Esophagus (tissue), 2 donors: ENCODE measurements around the gene HMOX1. TPM values are rescaled to one million over a fixed set of nuclear protein-coding genes. Genes with fewer than 3 reads are reported as not detected.
"Not testable (repeated sequence)": the region's sequence is repeated elsewhere in the genome, so short reads cannot be mapped to it uniquely, and the experiment has no call there.

Source experiments
- H3K27ac ChIP-seq, 2 donors: one replicate each; pipeline ENCODE4 v1.5.1; 2013; ENCODE audit warnings: low read depth in 2 of 2, mild to moderate bottlenecking in 2 of 2, inconsistent platforms in 1 of 2, low read length in 1 of 2, moderate library complexity in 1 of 2
- H3K27me3 ChIP-seq, 2 donors: one replicate each; pipeline ENCODE4 v1.6.1; 2013; ENCODE audit warnings: low read length in 2 of 2, control low read depth in 1 of 2, mild to moderate bottlenecking in 1 of 2; ENCODE audit not compliant: insufficient read depth in 2 of 2, control insufficient read depth in 1 of 2
- H3K36me3 ChIP-seq, 2 donors: one replicate each; pipeline ENCODE4 v1.6.1; 2013; ENCODE audit warnings: low read length in 1 of 2; ENCODE audit not compliant: control insufficient read depth in 2 of 2, insufficient read depth in 2 of 2
- H3K4me1 ChIP-seq, 2 donors: one replicate each; pipeline ENCODE4 v1.6.1; 2013; ENCODE audit warnings: low read length in 1 of 2; ENCODE audit not compliant: control insufficient read depth in 2 of 2, insufficient read depth in 2 of 2
- H3K4me3 ChIP-seq, 2 donors: one replicate each; pipeline ENCODE4 v1.5.1; 2013; ENCODE audit warnings: low read length in 2 of 2, mild to moderate bottlenecking in 2 of 2, low read depth in 1 of 2, moderate library complexity in 1 of 2
- H3K9me3 ChIP-seq, 2 donors: one replicate each; pipeline ENCODE4 v1.6.1; 2013; ENCODE audit warnings: mild to moderate bottlenecking in 2 of 2, low read depth in 1 of 2, low read length in 1 of 2, moderate library complexity in 1 of 2; ENCODE audit not compliant: control insufficient read depth in 2 of 2, insufficient read depth in 1 of 2
- WGBS, 2 donors: extraction: QIAGEN DNeasy Blood & Tissue Kit; methylation state at CpG; one replicate each; pipeline ENCODE4 v1.1.7; 2013; 5-methylcytosine and 5-hydroxymethylcytosine counted together
- polyA plus RNA-seq, 2 donors: library from polyadenylated mRNA; stranded (reverse); fragments of 200-250 nt; gene quantifications; one replicate each; pipeline ENCODE4 v1.2.3, GENCODE V29; 2013
- donor health status: healthy with polysubstance abuse.
- donor health status: Bipolar disorder and iron deficiency.

Gene HMOX1
- polyA plus RNA-seq, 2 donors: 46.6 to 74.0 TPM

- Histone ChIP-seq H3K4me3 (no peak overlapping the region), H3K9me3 (no peaks in the 10 kb centered on the region), H3K27me3 (no peaks in the 10 kb centered on the region), H3K36me3 (peaks cover 0 to 2% of the 10 kb centered on the region in 2 donors), H3K27ac (no peak overlapping the region), H3K4me1 (no peaks in the 10 kb centered on the region)
- 85 to 89% methylated on average over 2 of the region's 2 CpGs for WGBS, 2 donors
These were observed 11.5 kb downstream of the HMOX1 start for GRCh38 chr22:35392357-35392756.

- Histone ChIP-seq H3K36me3 (no peaks in the 10 kb centered on the region), H3K4me1 (no peaks in the 10 kb centered on the region), H3K4me3 (no peak overlapping the region), H3K27ac (no peak overlapping the region), H3K27me3 (no peaks in the 10 kb centered on the region), H3K9me3 (no peaks in the 10 kb centered on the region)
- WGBS, 2 donors: 75 to 84% methylated on average over 16 of the region's 16 CpGs
These were observed 12.5 kb downstream of the HMOX1 start for GRCh38 chr22:35393116-35394010.

DNA sequence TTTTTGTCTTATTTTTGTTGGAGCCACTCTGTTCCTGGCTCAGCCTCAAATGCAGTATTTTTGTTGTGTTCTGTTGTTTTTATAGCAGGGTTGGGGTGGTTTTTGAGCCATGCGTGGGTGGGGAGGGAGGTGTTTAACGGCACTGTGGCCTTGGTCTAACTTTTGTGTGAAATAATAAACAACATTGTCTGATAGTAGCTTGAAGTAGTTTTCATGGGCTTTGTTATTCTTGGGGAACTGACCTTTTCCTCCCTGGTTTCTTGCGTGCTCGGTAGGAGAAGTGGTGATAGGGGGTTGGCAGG is 13.1 kb downstream of the HMOX1 start:
- Histone ChIP-seq H3K4me3 (no peak overlapping the region), H3K9me3 (no peaks in the 10 kb centered on the region), H3K27ac (no peak overlapping the region), H3K27me3 (no peaks in the 10 kb centered on the region), H3K36me3 (no peaks in the 10 kb centered on the region), H3K4me1 (no peaks in the 10 kb centered on the region)
- WGBS, 2 donors: 57 to 61% methylated on average over 4 of the region's 4 CpGs

DNA sequence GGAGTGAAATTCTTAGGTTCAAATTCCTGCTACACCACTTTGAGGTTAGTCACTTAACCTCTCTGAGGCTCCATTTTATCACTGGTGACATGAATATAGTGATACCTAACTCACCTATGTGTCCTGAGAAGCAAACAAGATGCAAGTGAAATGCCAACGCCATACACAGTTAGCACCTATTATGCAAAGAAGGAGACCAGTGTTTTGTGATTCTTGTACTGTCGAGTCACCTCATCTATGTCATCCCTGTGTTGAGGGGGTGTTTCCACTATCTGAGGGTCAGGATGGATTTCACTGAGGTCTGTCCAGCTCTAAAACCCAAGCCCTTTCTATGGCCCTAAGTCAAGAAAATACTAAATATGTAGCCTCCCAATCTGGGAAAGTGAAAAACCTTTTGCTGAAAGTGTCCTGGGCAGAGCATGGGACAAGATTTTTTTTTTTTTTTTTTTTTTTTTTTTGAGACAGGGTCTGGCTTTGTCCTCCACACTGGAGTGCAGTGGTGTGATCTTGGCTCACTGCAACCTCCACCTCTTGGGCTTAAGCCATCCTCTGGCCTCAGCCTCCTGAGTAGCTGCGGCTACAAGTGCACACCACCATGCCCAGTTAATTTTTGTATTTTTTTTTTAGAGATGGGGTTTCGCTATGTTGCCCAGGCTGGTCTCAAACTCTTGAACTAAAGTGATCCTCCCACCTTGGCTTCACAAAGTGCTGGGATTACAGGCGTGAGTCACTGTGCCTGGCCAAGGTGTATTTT is 14.1 kb downstream of the HMOX1 start:
- no peaks in the 10 kb centered on the region for H3K27me3 ChIP-seq
- no peaks in the 10 kb centered on the region for H3K4me1 ChIP-seq
- 89 to 93% methylated on average over 5 of the region's 5 CpGs for WGBS, 2 donors
- no peak overlapping the region for H3K4me3 ChIP-seq
- no peaks in the 10 kb centered on the region for H3K36me3 ChIP-seq
- no peaks in the 10 kb centered on the region for H3K9me3 ChIP-seq
- H3K27ac ChIP-seq: no peak overlapping the region

DNA sequence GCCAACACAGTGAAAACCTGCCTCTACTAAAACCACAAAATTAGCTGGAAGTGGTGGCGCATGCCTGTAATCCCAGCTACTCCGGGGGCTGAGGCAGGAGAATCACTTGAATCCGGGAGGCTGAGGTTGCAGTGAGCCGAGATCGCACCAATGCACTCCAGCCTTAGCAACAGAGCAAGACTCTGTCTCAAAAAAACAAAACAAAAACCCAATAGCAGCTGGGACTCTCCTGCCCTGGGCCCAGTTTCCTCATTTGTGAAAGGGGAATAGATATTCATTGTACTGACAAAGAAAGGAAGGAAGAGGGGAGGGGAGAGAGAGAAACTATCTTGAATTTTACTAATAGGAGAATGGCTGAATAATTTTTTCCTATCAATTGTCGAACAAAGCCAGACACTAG is 15.7 kb downstream of the HMOX1 start:
- H3K27ac ChIP-seq, H3K36me3 ChIP-seq: not testable (repeated sequence)
- 78 to 79% methylated on average over 6 of the region's 6 CpGs for whole genome bisulfite sequencing, 2 donors

GRCh38 chr22:35397095-35397904 is 16.4 kb downstream of the HMOX1 start:
- no peaks in the 10 kb centered on the region for H3K27me3 ChIP-seq
- no peaks in the 10 kb centered on the region for H3K9me3 ChIP-seq
- H3K36me3 ChIP-seq: no peaks in the 10 kb centered on the region
- no peak overlapping the region for H3K27ac ChIP-seq
- no peak overlapping the region for H3K4me3 ChIP-seq
- peaks cover 0 to 8% of the 10 kb centered on the region in 2 donors for H3K4me1 ChIP-seq
- 70 to 79% methylated on average over 13 of the region's 13 CpGs for WGBS, 2 donors

More for the DNA sequence above, 15.7 kb downstream of the HMOX1 start:
- not testable (repeated sequence) for H3K4me3 ChIP-seq, H3K9me3 ChIP-seq, H3K4me1 ChIP-seq, H3K27me3 ChIP-seq

DNA sequence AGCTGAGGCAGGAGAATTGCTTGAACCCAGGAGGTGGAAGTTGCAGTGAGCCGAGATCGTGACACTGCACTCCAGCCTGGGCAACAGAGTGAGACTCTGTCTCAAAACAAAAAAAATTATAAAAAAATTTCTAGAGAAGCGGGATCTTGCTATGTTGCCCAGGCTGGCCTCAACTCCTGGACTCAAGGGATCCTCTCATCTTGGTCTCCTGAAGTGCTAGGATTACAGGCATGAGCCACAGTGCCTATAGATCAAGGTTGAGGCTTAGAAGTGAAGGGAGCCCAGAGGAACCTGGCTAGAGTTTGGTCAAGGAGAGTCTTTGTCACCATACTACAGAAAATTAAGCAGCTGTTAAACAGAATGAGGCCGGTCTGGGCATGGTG is 17.7 kb downstream of the HMOX1 start:
- H3K36me3 ChIP-seq: peaks cover 0 to 4% of the 10 kb centered on the region in 2 donors
- 97 to 98% methylated on average over 4 of the region's 4 CpGs for WGBS, 2 donors
- H3K27me3 ChIP-seq: no peaks in the 10 kb centered on the region
- no peak overlapping the region for H3K4me3 ChIP-seq
- H3K9me3 ChIP-seq: no peaks in the 10 kb centered on the region
- H3K27ac ChIP-seq: no peak overlapping the region
- H3K4me1 ChIP-seq: peaks cover 0 to 8% of the 10 kb centered on the region in 2 donors

- WGBS, 2 donors: 75 to 77% methylated on average over 24 of the region's 24 CpGs
- H3K27ac ChIP-seq: peak overlapping the region; percentile 36 to 75
- peaks cover 0 to 5% of the 10 kb centered on the region in 2 donors for H3K36me3 ChIP-seq
- no peaks in the 10 kb centered on the region for H3K27me3 ChIP-seq
- H3K4me3 ChIP-seq: peak overlapping the region; percentile 52 to 82
- peaks cover 0 to 8% of the 10 kb centered on the region in 2 donors for H3K4me1 ChIP-seq
- H3K9me3 ChIP-seq: no peaks in the 10 kb centered on the region
These were observed 18.3 kb downstream of the HMOX1 start for GRCh38 chr22:35399114-35399677.
